T-cell (primary cell): ENCODE results near the gene POLR3E. TPM values are rescaled to one million over a fixed set of nuclear protein-coding genes. Genes with fewer than 3 reads are reported as not detected.
A peak's percentile ranks its signal among the peaks of the same experiment; 100 is the strongest.

Experiments
- ATAC-seq, 4 experiments: fragments of 200-7000 bp in 3 of 4; fragments of 150-1000 bp in 1 of 4; cut with Tn5 transposase; replicated peaks in 1 of 4; 1 replicate in 3 of 4; 2 replicates in 1 of 4; pipeline ENCODE4 v1.10.0; 2021; ENCODE audit warnings: moderate library complexity in 3 of 4, mild to moderate bottlenecking in 2 of 4, moderate number of reproducible peaks in 1 of 4
- CTCF ChIA-PET, 2 donors: fragments of 300-600 bp; sonication (Branson Sonifier 250); formaldehyde crosslinking; loops; one replicate each; lab custom pipeline; 2022; ENCODE audit warnings: antibody characterized with exemption in 2 of 2; lab: Charles Lee
- POLR2A ChIA-PET, 2 donors: fragments of 300-600 bp; sonication (Branson Sonifier 250); formaldehyde crosslinking; loops; one replicate each; lab custom pipeline; 2022; ENCODE audit warnings: antibody characterized with exemption in 2 of 2; lab: Charles Lee
- DNase-seq, 35 experiments: peaks; one replicate each; pipeline versions ENCODE4 v3.0.0 to v3.0.0-alpha.2; 2013 to 2023
- H3K27ac ChIP-seq: one replicate; pipeline ENCODE4 v1.5.1; 2013; ENCODE audit warnings: low read length
- H3K27me3 ChIP-seq, 2 experiments: replicated peaks in 1 of 2; 1 replicate in 1 of 2; 2 replicates in 1 of 2; pipeline versions ENCODE4 v1.6.1 to v1.7.0; 2013; ENCODE audit warnings: low read length in 1 of 2, mixed read lengths in 1 of 2; ENCODE audit not compliant: control insufficient read depth in 2 of 2, insufficient read depth in 2 of 2; ENCODE audit errors: extremely low read depth in 1 of 2
- H3K36me3 ChIP-seq, 2 donors: 1 replicate in 1 of 2; 2 replicates in 1 of 2; pipeline versions ENCODE4 v1.6.1 to v1.7.0; 2013; ENCODE audit warnings: low read length in 1 of 2; ENCODE audit not compliant: control insufficient read depth in 2 of 2, insufficient read depth in 1 of 2; ENCODE audit errors: extremely low read depth in 1 of 2
- H3K4me1 ChIP-seq, 2 experiments: 1 replicate in 1 of 2; 2 replicates in 1 of 2; pipeline versions ENCODE4 v1.6.1 to v1.7.0; 2013; ENCODE audit warnings: low read length in 2 of 2, mixed read lengths in 1 of 2; ENCODE audit not compliant: insufficient read depth in 2 of 2, control insufficient read depth in 1 of 2; ENCODE audit errors: extremely low read depth in 1 of 2
- H3K4me3 ChIP-seq, 2 donors: 1 replicate in 1 of 2; 2 replicates in 1 of 2; pipeline versions ENCODE4 v1.5.1 to v1.7.0; 2013; ENCODE audit warnings: mild to moderate bottlenecking in 2 of 2, low read length in 1 of 2, moderate library complexity in 1 of 2; ENCODE audit not compliant: control insufficient read depth in 1 of 2; ENCODE audit errors: extremely low read depth in 1 of 2
- H3K9me3 ChIP-seq: 2 replicates; pipeline ENCODE4 v1.7.0; 2013
- H3K27ac Mint-ChIP-seq, 2 donors: one replicate each; pipeline ENCODE4 v1.8.0; 2020 to 2021; ENCODE audit warnings: mild to moderate bottlenecking in 2 of 2, mixed read lengths in 2 of 2
- H3K27me3 Mint-ChIP-seq, 2 donors: one replicate each; pipeline ENCODE4 v1.8.0; 2021 to 2022; ENCODE audit warnings: mixed read lengths in 2 of 2
- H3K36me3 Mint-ChIP-seq: one replicate; pipeline ENCODE4 v1.8.0; 2021; ENCODE audit warnings: mixed read lengths
- H3K4me1 Mint-ChIP-seq, 3 donors: one replicate each; pipeline ENCODE4 v1.8.0; 2020 to 2022; ENCODE audit warnings: mixed read lengths in 3 of 3, mild to moderate bottlenecking in 1 of 3
- H3K4me3 Mint-ChIP-seq, 3 donors: one replicate each; pipeline ENCODE4 v1.8.0; 2020 to 2022; ENCODE audit warnings: mild to moderate bottlenecking in 3 of 3, mixed read lengths in 3 of 3, moderate library complexity in 3 of 3
- H3K9me3 Mint-ChIP-seq, 3 donors: one replicate each; pipeline ENCODE4 v1.8.0; 2020 to 2022; ENCODE audit warnings: mixed read lengths in 3 of 3
- WGBS: methylation state at CpG from one replicate; pipeline ENCODE4 v1.1.5; 2013; ENCODE audit warnings: missing lambda C conversion rate; ENCODE audit not compliant: insufficient coverage; 5-methylcytosine and 5-hydroxymethylcytosine counted together
- total RNA-seq, 35 experiments: library from RNA in 6 of 35; stranded (reverse) in 6 of 35; fragments of 120-200 nt in 1 of 35; gene quantifications; one replicate each; pipeline versions ENCODE4 v1.2.1 to v1.2.4 and lab custom pipeline; 2013 to 2026

The POLR3E gene
- total RNA-seq, 5 donors from 2014 or later (not counting 1 experiment from before 2014, with no cell fraction given), result 79.3 to 174 (median 99.7) TPM

GRCh38 chr16:22270525-22270924 is 26.7 kb upstream of the POLR3E start:
- H3K4me1 Mint-ChIP-seq, result peaks cover 0 to under 1% (median 0%) of the 10 kb centered on the region in 3 donors
- Histone ChIP-seq H3K4me1 (peaks cover 0 to under 1% of the 10 kb centered on the region in 2 experiments), H3K27ac (no peak overlapping the region), H3K9me3 (no peaks in the 10 kb centered on the region), H3K36me3 (peaks cover 0 to 36% of the 10 kb centered on the region in 2 donors), H3K27me3 (no peaks in the 10 kb centered on the region), H3K4me3 (no peak overlapping the region)
- no peak overlapping the region for H3K27ac Mint-ChIP-seq
- H3K9me3 Mint-ChIP-seq, result no peaks in the 10 kb centered on the region
- H3K27me3 Mint-ChIP-seq, result no peaks in the 10 kb centered on the region
- H3K4me3 Mint-ChIP-seq, result no peak overlapping the region
- ATAC-seq (no peak), DNase-seq (no peak)
- WGBS, result no CpG with 5 or more reads among the region's 3 CpGs
- CTCF ChIA-PET, result no interaction called here
- POLR2A ChIA-PET, result interaction anchor here in 1 of 2 donors (0.6 kb wide), 1 partner anchor 259 kb away, joined by 4 read pairs; no protein-coding TSS in a partner anchor
- H3K36me3 Mint-ChIP-seq, result peaks cover 34% of the 10 kb centered on the region

- Mint-ChIP-seq H3K4me1 (no peaks in the 10 kb centered on the region), H3K36me3 (peaks cover 29% of the 10 kb centered on the region), H3K4me3 (no peak overlapping the region), H3K27me3 (no peaks in the 10 kb centered on the region), H3K9me3 (no peaks in the 10 kb centered on the region), H3K27ac (no peak overlapping the region)
- peaks cover 0 to 25% of the 10 kb centered on the region in 2 donors for H3K36me3 ChIP-seq
- no peaks in the 10 kb centered on the region for H3K27me3 ChIP-seq
- ChIA-PET CTCF (interaction anchor here in 1 of 2 donors (0.5 kb wide), 1 partner anchor 1158 kb away, joined by 5 read pairs; no protein-coding TSS in a partner anchor), POLR2A (no interaction called here)
- no peak for ATAC-seq
- H3K4me1 ChIP-seq, result no peaks in the 10 kb centered on the region
- no peak overlapping the region for H3K4me3 ChIP-seq
- no peak overlapping the region for H3K27ac ChIP-seq
- H3K9me3 ChIP-seq, result no peaks in the 10 kb centered on the region
- no peak for DNase-seq
- 100% methylated on average over 4 of the region's 8 CpGs for WGBS
Observed at GRCh38 chr16:22272870-22273650, 24.1 kb upstream of the POLR3E start.

GRCh38 chr16:22274916-22275315 is 22.3 kb upstream of the POLR3E start:
- WGBS, result no CpG with 5 or more reads among the region's 1 CpG
- H3K4me3 ChIP-seq, result no peak overlapping the region
- CTCF ChIA-PET, result interaction anchor here in 1 of 2 donors (0.6 kb wide), 1 partner anchor 14 kb away, joined by 4 read pairs; no protein-coding TSS in a partner anchor
- Mint-ChIP-seq H3K27ac (no peak overlapping the region), H3K27me3 (no peaks in the 10 kb centered on the region), H3K9me3 (no peaks in the 10 kb centered on the region), H3K36me3 (peaks cover 30% of the 10 kb centered on the region), H3K4me3 (no peak overlapping the region), H3K4me1 (no peaks in the 10 kb centered on the region)
- H3K36me3 ChIP-seq, result peaks cover 0 to 28% of the 10 kb centered on the region in 2 donors
- POLR2A ChIA-PET, result no interaction called here
- no peak for ATAC-seq
- H3K4me1 ChIP-seq, result no peaks in the 10 kb centered on the region
- no peaks in the 10 kb centered on the region for H3K9me3 ChIP-seq
- DNase-seq, result no peak
- H3K27me3 ChIP-seq, result no peaks in the 10 kb centered on the region
- no peak overlapping the region for H3K27ac ChIP-seq

GRCh38 chr16:22278441-22279230 is 18.6 kb upstream of the POLR3E start:
- H3K36me3 Mint-ChIP-seq, result peaks cover 31% of the 10 kb centered on the region

GRCh38 chr16:22282254-22282892 is 14.8 kb upstream of the POLR3E start:
- no peaks in the 10 kb centered on the region for H3K4me1 Mint-ChIP-seq
- H3K27me3 Mint-ChIP-seq, result no peaks in the 10 kb centered on the region
- H3K4me3 ChIP-seq, result no peak overlapping the region
- peaks cover 5 to 39% of the 10 kb centered on the region in 2 donors for H3K36me3 ChIP-seq
- H3K4me3 Mint-ChIP-seq, result no peak overlapping the region
- H3K9me3 Mint-ChIP-seq, result no peaks in the 10 kb centered on the region
- no peaks in the 10 kb centered on the region for H3K4me1 ChIP-seq
- ATAC-seq, result no peak
- ChIA-PET POLR2A (no interaction called here), CTCF (no interaction called here)
- 100% methylated on average over 3 of the region's 5 CpGs for WGBS
- H3K27ac ChIP-seq, result no peak overlapping the region
- DNase-seq, result no peak
- H3K27me3 ChIP-seq, result no peaks in the 10 kb centered on the region
- H3K36me3 Mint-ChIP-seq, result peaks cover 40% of the 10 kb centered on the region
- no peaks in the 10 kb centered on the region for H3K9me3 ChIP-seq
- no peak overlapping the region for H3K27ac Mint-ChIP-seq

More at GRCh38 chr16:22278441-22279230, 18.6 kb upstream of the POLR3E start:
- Mint-ChIP-seq H3K27ac (no peak overlapping the region), H3K27me3 (no peaks in the 10 kb centered on the region), H3K4me1 (no peaks in the 10 kb centered on the region), H3K4me3 (no peak overlapping the region), H3K9me3 (no peaks in the 10 kb centered on the region)
- WGBS, result 95% methylated on average over 9 of the region's 16 CpGs
- CTCF ChIA-PET, result interaction anchor here (0.6 to 0.9 kb wide), 2 partner anchors 18 to 36 kb away, joined by 3 to 4 read pairs; no protein-coding TSS in a partner anchor
- ATAC-seq (no peak), DNase-seq (no peak)
- POLR2A ChIA-PET, result interaction anchor here (0.6 to 0.7 kb wide), 2 partner anchors 19 to 339 kb away, joined by 3 read pairs; partner anchors contain the start of gene POLR3E (in 1 of the 2)
- Histone ChIP-seq H3K36me3 (peaks cover 0 to 32% of the 10 kb centered on the region in 2 donors), H3K27me3 (no peaks in the 10 kb centered on the region), H3K9me3 (no peaks in the 10 kb centered on the region), H3K27ac (no peak overlapping the region), H3K4me3 (no peak overlapping the region), H3K4me1 (no peaks in the 10 kb centered on the region)

GRCh38 chr16:22284637-22285036 is 12.6 kb upstream of the POLR3E start:
- no peaks in the 10 kb centered on the region for H3K4me1 Mint-ChIP-seq
- Histone ChIP-seq H3K4me1 (no peaks in the 10 kb centered on the region), H3K4me3 (no peak overlapping the region), H3K36me3 (peaks cover 5 to 29% of the 10 kb centered on the region in 2 donors), H3K9me3 (no peaks in the 10 kb centered on the region), H3K27ac (no peak overlapping the region), H3K27me3 (no peaks in the 10 kb centered on the region)
- POLR2A ChIA-PET, result no interaction called here
- peak overlapping the region in 1 of 2 donors; percentile 34 for H3K27ac Mint-ChIP-seq
- no peaks in the 10 kb centered on the region for H3K27me3 Mint-ChIP-seq
- no peak for ATAC-seq
- no peaks in the 10 kb centered on the region for H3K9me3 Mint-ChIP-seq
- no peak overlapping the region for H3K4me3 Mint-ChIP-seq
- H3K36me3 Mint-ChIP-seq, result peaks cover 30% of the 10 kb centered on the region
- 100% methylated on average over 1 of the region's 9 CpGs for WGBS
- DNase-seq, result no peak
- CTCF ChIA-PET, result no interaction called here
